GM12801 (cell line): ENCODE measurements around the gene ARHGAP22.

ENCODE experiments used
- CTCF ChIP-seq: IDR thresholded peaks from one replicate; pipeline ENCODE4 v1.5.1; 2011; ENCODE audit warnings: control low read depth; ENCODE audit not compliant: insufficient read length; ENCODE audit errors: extremely low read depth

Gene ARHGAP22

DNA sequence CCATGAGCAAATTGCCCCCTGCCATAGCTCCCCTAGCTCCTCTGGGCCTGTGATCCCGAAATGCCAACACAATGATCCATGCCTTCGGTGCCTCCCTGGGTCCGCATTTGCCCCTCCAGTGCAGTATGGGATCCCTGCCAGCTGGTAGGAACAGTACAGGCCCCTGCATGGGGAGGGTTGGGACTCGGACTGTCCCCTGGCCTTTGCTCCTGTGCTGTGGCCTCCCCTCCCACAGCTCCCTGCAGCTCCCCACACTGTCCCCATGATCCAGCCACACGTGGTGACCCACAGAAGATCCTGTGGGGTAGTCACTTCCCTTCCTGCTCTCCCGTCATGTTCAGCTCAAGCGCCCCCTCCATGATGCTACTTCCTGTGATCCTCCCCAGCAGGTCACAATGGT is 158.1 kb downstream of the ARHGAP22 start:
- no peak for TF ChIP-seq CTCF

GRCh38 chr10:48445932-48446331 is 158.9 kb downstream of the ARHGAP22 start:
- TF ChIP-seq CTCF, result no peak

DNA sequence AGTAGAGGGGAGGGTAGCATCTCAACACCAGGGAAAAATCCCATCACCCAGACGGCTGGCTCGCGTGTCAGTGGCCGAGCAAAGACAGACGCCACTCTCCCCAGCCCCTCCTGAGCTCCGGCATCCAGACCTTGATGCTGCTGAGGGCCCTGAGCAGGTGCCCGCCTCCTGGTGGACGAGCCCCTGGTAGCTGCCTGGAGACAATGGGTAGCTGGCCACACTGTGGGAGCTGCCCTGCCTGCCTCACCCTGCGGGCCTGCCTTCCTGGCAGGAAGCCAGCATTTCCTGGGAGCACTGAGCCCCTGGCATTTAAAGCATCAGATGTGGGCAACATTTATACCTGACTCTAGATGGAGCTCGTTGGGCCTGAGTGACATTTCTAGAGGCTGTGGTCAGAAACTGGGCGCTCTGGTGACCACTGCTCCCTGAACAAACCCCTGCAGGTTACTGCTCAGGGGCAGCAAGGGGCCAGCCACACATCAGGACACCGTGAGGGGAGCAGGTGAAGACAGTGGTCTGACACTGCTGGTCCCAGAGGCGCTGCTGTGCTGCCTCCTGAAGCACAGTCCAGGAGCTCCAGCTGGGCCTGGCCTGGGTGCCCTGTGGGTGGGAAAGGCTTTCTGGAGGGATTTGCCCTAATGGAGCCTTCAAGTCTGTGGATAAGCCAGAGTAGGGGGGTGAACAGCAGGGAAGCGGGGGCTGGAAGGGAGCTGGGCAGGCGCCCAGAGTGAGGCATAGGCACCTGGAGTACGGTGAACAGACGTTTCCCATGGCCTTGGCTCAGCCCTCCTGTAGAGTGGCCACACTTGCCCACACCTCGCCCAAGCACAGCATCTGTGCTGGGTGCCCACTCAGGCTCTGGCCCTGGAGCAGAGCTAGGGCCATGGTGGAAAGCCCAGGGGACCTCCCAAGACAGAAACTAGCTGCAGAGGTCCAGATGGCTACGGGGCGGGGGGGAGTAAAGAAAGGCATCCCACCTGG is 159.7 kb downstream of the ARHGAP22 start:
- no peak for TF ChIP-seq CTCF

DNA sequence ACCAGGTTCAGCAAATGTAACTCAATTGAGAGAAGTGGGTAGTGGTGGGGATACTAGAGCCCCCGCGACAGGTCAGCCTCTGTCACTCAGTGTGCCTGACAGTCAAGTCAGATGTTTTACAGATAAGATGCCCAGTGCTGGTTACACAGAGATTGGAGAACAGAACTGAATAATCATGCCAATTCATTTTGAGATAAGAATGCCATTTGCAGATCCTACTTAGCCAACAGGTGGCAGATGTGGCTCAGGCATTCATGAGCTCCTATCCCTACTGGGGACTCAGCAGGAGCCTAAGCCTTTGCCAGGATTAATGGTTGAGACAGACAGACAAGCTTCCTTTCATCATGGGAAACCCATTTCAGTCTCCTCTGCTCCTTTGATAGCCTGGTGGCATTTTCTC is 160.6 kb downstream of the ARHGAP22 start:
- no peak for TF ChIP-seq CTCF

GRCh38 chr10:48442809-48443177 is 162.1 kb downstream of the ARHGAP22 start:
- TF ChIP-seq CTCF, result no peak

DNA sequence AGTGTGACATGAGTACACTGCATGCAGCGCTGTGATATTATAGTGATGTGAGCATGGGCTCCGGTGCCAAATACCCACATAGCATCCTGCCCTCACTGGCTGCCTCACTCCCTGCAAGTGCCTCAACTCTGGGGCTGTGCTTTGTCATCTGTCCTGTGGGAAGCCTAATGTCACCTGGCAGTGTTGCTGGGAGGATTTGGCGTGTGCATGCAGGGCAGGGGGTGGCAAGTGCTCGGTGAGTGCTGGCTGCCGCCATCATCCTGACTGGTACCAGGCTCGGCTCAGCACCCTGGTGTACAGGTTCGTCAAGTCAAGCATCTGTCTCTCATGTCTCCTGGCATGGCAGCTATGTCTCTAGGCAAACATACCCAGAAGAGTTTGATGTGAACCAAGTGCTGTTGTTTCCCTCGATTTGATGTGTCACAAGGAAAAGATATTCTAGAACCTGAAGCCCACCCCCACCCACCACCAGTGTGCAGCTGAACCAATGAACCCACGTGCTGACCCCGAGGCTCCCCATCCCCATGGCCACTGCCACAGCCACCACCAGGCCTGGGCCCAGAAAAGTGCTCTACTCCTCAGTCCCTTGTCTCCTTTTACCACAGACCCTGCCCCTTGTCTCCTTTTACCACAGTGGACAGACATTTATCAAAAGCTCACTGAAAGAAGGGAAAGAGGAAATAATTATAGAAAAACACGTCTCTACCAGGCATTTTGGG is 162.6 kb downstream of the ARHGAP22 start:
- TF ChIP-seq CTCF, result no peak

- no peak for TF ChIP-seq CTCF
Observed at GRCh38 chr10:48440771-48441170, 164.1 kb downstream of the ARHGAP22 start.
